ENCODE data around the gene RNF223. TPM values are rescaled to one million over a fixed set of nuclear protein-coding genes. Genes with fewer than 3 reads are reported as not detected.

The RNF223 gene
- total and polyA plus RNA-seq, 2 of the 8 experiments (the other 6 are each of a cell fraction or from before 2014, with no cell fraction given), result not detected

- H3K4me2 ChIP-seq (ENCODE audit: insufficient read depth in 1 of 2, low read depth in 2 of 2, low read length in 2 of 2), result no peak overlapping the region
- H3K27me3 ChIP-seq (replicated peaks in 1 of 4; ENCODE audit: control insufficient read depth in 3 of 4, extremely low read depth in 1 of 4, insufficient read depth in 3 of 4, low read length in 3 of 4), result no peaks in the 10 kb centered on the region
- POLR2A ChIA-PET (ENCODE audit: partially characterized antibody), result no interaction called here
- no peak for TF ChIP-seq SP4 (IDR thresholded peaks at IDR 0.05; ENCODE audit: low read length)
- no peak for TF ChIP-seq PHF8 (conservative IDR thresholded peaks at IDR 0.05; ENCODE audit: low read depth, low read length)
- no peak for TF ChIP-seq SRF (IDR thresholded peaks at IDR 0.05; ENCODE audit: low read depth, low read length)
- H2BK12ac ChIP-seq (ENCODE audit: low read depth, low read length), result no peak overlapping the region
- CTCF ChIA-PET (ENCODE audit: partially characterized antibody), result interaction anchor here (0.6 to 2.4 kb wide), 3 partner anchors 10 to 218 kb away, joined by 3 to 6 read pairs (median 4); no protein-coding TSS in a partner anchor
- H2AFZ ChIP-seq (ENCODE audit: low read length), result no peak overlapping the region
- H3K9me3 ChIP-seq (ENCODE audit: insufficient read depth in 2 of 2, low read depth in 1 of 2, low read length in 1 of 2), result no peaks in the 10 kb centered on the region
- no peak overlapping the region for H3K4me3 ChIP-seq (ENCODE audit: extremely low read depth in 1 of 4, insufficient read depth in 2 of 4, low read depth in 3 of 4, low read length in 4 of 4)
- no peak overlapping the region; the same call in 1 of the 2 replicates for H4K8ac ChIP-seq (ENCODE audit: extremely low read depth, insufficient read depth, low read length)
- no peak overlapping the region for H2BK5ac ChIP-seq (ENCODE audit: low read depth, low read length)
- H2AK5ac ChIP-seq (ENCODE audit: low read depth, low read length), result no peak overlapping the region
- H3K18ac ChIP-seq (ENCODE audit: extremely low read depth, low read length), result no peak overlapping the region
- 94% methylated on average over 13 of the region's 19 CpGs; no CpG with 5 or more reads in 1 of the 2 experiments for WGBS, 2 experiments (ENCODE audit: extremely low coverage in 1 of 2, insufficient coverage in 1 of 2, insufficient read length in 1 of 2, insufficient replicate concordance in 2 of 2, low coverage in 1 of 2, low lambda C conversion rate in 2 of 2, missing lambda C conversion rate in 1 of 2)
- no peak overlapping the region for H4K91ac ChIP-seq (replicated peaks; ENCODE audit: insufficient read length, low read length)
- DNase-seq (ENCODE audit: low read depth in 1 of 2, low spot score in 2 of 2) (no peak), FAIRE-seq (no peak)
- no peak overlapping the region for H3K4ac ChIP-seq (replicated peaks; ENCODE audit: insufficient read length, low read depth, low read length)
- H3K27ac ChIP-seq (ENCODE audit: low read depth, low read length), result no peak overlapping the region
- H2BK20ac ChIP-seq (ENCODE audit: low read length), result no peak overlapping the region
- no peak overlapping the region for H4K5ac ChIP-seq (ENCODE audit: insufficient read length, low read depth, low read length)
- H3K36me3 ChIP-seq (ENCODE audit: control insufficient read depth in 2 of 4, insufficient read depth in 4 of 4, low read length in 3 of 4), result peaks cover 6 to 82% (median 34%) of the 10 kb centered on the region in 4 experiments
- H3K23ac ChIP-seq (ENCODE audit: insufficient read length), result no peak overlapping the region
- H3K23me2 ChIP-seq (ENCODE audit: low read depth, low read length), result no peaks in the 10 kb centered on the region
- H3K56ac ChIP-seq (replicated peaks; ENCODE audit: insufficient read length, low read depth, low read length), result no peak overlapping the region
- H3K79me2 ChIP-seq (ENCODE audit: control insufficient read depth in 1 of 2, insufficient read depth in 2 of 2, low read length in 2 of 2), result no peaks in the 10 kb centered on the region
- H3K4me1 ChIP-seq (replicated peaks in 1 of 4; ENCODE audit: control insufficient read depth in 3 of 4, insufficient read depth in 4 of 4, low read length in 3 of 4), result no peaks in the 10 kb centered on the region
- H4K20me1 ChIP-seq (replicated peaks in 1 of 2; ENCODE audit: control insufficient read depth in 1 of 2, insufficient read depth in 2 of 2, low read length in 2 of 2), result peaks cover 10 to 20% of the 10 kb centered on the region in 2 experiments
- H3K79me1 ChIP-seq (ENCODE audit: low read depth, low read length), result peaks cover 6% of the 10 kb centered on the region
- no peak overlapping the region for H2BK15ac ChIP-seq (ENCODE audit: low read length)
- no peak overlapping the region for H3K9ac ChIP-seq (replicated peaks in 1 of 4; ENCODE audit: extremely low read depth in 1 of 4, low read depth in 3 of 4, low read length in 3 of 4)
- no peak overlapping the region for H2BK120ac ChIP-seq (replicated peaks; ENCODE audit: low read depth, low read length)
- H3K14ac ChIP-seq (ENCODE audit: insufficient read length), result no peak overlapping the region
Observed at GRCh38 chr1:1047407-1047806, 26.7 kb downstream of the RNF223 start.

Measured in H1 (cell line).